Gastrocnemius medialis (tissue), 4 donors: ENCODE measurements around the gene TMEM30A. TPM values are rescaled to one million over a fixed set of nuclear protein-coding genes. Genes with fewer than 3 reads are reported as not detected.

Experiments
- ATAC-seq, 2 donors: fragments of 150-250 bp; one replicate each; pipeline ENCODE4 v1.9.1; 2016
- DNase-seq, 2 donors: peaks; one replicate each; pipeline ENCODE4 v3.0.0-alpha.2; 2019
- H3K27ac ChIP-seq, 4 donors: fragments of 200-600 bp; sonication (generic); 1 replicate in 1 of 4; 2 replicates in 3 of 4; pipeline ENCODE4 v1.5.1; 2016 to 2018; ENCODE audit warnings: mild to moderate bottlenecking in 2 of 4, moderate library complexity in 1 of 4
- H3K27me3 ChIP-seq, 3 donors: fragments of 200-600 bp; sonication (generic) in 2 of 3; 1 replicate in 1 of 3; 2 replicates in 2 of 3; pipeline versions ENCODE4 v1.5.1 to v1.6.0; 2016 to 2019; ENCODE audit warnings: mild to moderate bottlenecking in 1 of 3, moderate library complexity in 1 of 3
- H3K36me3 ChIP-seq, 2 donors: fragments of 200-600 bp; sonication (generic) in 1 of 2; one replicate each; pipeline ENCODE4 v1.5.1; 2017 to 2018
- H3K4me1 ChIP-seq, 2 donors: fragments of 200-600 bp; sonication (generic) in 1 of 2; one replicate each; pipeline ENCODE4 v1.5.1; 2016 to 2017; ENCODE audit warnings: mild to moderate bottlenecking in 2 of 2
- H3K4me3 ChIP-seq, 4 donors: fragments of 200-600 bp; sonication (generic) in 3 of 4; 1 replicate in 1 of 4; 2 replicates in 3 of 4; pipeline ENCODE4 v1.5.1; 2016 to 2019; ENCODE audit warnings: mild to moderate bottlenecking in 2 of 4
- H3K9me3 ChIP-seq, 3 donors: fragments of 200-600 bp; sonication (generic) in 2 of 3; 1 replicate in 1 of 3; 2 replicates in 2 of 3; pipeline ENCODE4 v1.5.1; 2016 to 2019
- POLR2A ChIP-seq, 2 donors: fragments of 450-650 bp; IDR thresholded peaks; one replicate each; pipeline ENCODE4 v1.6.1; 2017; ENCODE audit warnings: antibody characterized with exemption in 2 of 2, mild to moderate bottlenecking in 2 of 2, moderate library complexity in 2 of 2
- in situ Hi-C, 4 donors: fragments of 200-750 bp; cut with MboI; loops; one replicate each; pipeline versions ENCODE4 v1.15.0 to v1.8.0; 2017; ENCODE audit warnings: low sequenced_read_pairs in 4 of 4
- intact Hi-C: fragments of 100-400 bp; cut with DNase I; formaldehyde crosslinking; loops from one replicate; pipeline ENCODE4 v1.15.1; 2023; ENCODE audit warnings: low total_unique reads
- total RNA-seq, 4 donors: library from RNA; depleted of rRNA; stranded (reverse); fragments of >200 nt; gene quantifications; one replicate each; pipeline versions ENCODE4 v1.1.0 to v1.2.3, GENCODE V29; 2016
- TF ChIP-seq, protein P1 (sequence below), 5 experiments: fragments of 450-650 bp in 3 of 5; fragments of 200-600 bp in 2 of 5; sonication (generic) in 2 of 5; IDR thresholded peaks in 4 of 5; conservative IDR thresholded peaks in 1 of 5; 1 replicate in 4 of 5; 2 replicates in 1 of 5; pipeline ENCODE4 v1.5.1; 2016 to 2019; ENCODE audit warnings: antibody characterized with exemption in 5 of 5, mild to moderate bottlenecking in 3 of 5, moderate library complexity in 3 of 5

The TMEM30A gene
- total RNA-seq, 4 donors from 2014 or later, result 23.8 to 44.4 (median 31.9) TPM

DNA sequence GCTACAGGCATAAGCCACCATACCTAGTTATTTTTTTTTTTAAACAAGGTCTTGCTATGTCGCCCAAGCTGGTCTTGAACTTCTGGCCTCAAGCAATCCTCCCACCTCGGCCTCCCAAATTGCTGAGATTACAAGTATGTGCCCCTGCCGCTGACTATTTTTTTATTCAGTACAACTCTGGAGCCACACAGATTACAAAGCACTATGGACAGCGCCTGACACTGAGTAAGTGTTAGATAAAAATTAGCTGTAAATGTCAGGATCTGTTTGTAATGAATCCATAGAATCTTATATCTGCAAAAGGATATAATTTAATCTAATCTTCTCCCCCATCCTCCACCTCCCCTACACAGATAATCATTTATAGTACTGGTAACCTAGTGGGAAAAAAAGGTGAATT, 63.5 kb downstream of the TMEM30A start:
- Histone ChIP-seq H3K9me3 (no peaks in the 10 kb centered on the region), H3K4me1 (peaks cover 4 to 10% of the 10 kb centered on the region in 2 donors), H3K36me3 (no peaks in the 10 kb centered on the region), H3K27me3 (no peaks in the 10 kb centered on the region), H3K4me3 (no peak overlapping the region), H3K27ac (no peak overlapping the region)
- ATAC-seq (no peak), DNase-seq (no peak)
- TF ChIP-seq, protein P1, sequence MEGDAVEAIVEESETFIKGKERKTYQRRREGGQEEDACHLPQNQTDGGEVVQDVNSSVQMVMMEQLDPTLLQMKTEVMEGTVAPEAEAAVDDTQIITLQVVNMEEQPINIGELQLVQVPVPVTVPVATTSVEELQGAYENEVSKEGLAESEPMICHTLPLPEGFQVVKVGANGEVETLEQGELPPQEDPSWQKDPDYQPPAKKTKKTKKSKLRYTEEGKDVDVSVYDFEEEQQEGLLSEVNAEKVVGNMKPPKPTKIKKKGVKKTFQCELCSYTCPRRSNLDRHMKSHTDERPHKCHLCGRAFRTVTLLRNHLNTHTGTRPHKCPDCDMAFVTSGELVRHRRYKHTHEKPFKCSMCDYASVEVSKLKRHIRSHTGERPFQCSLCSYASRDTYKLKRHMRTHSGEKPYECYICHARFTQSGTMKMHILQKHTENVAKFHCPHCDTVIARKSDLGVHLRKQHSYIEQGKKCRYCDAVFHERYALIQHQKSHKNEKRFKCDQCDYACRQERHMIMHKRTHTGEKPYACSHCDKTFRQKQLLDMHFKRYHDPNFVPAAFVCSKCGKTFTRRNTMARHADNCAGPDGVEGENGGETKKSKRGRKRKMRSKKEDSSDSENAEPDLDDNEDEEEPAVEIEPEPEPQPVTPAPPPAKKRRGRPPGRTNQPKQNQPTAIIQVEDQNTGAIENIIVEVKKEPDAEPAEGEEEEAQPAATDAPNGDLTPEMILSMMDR (IDR thresholded peaks at IDR 0.05 in 4 of 5, conservative IDR thresholded peaks at IDR 0.05 in 1 of 5), result no peak
- TF ChIP-seq POLR2A (IDR thresholded peaks at IDR 0.05), result no peak
- in situ Hi-C loops, result loop anchor here (10.0 to 25.0 kb wide), 7 partner anchors 809 to 1559 kb away; partner anchors contain the start of gene SLC17A5 (in 1 of the 4)
- intact Hi-C loops, result no loop called here

DNA sequence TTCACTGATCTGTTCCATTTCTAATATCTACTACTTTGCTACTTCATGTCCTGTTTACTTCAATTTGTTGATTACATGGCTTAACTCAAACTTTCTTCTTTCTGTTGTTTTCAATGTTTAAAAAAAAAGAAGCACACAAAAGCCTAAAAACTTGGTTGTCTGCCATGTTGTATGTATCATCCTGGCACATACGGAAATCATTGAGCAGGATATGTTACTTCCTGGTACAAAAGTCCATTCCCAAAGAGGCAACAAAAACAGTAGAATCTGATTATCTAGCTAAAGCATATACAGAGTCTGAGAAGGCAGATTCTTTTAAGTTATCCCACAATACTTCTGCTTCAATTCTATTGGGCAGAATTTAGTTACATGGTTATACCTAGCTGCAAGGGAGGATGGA, 64.2 kb downstream of the TMEM30A start:
- H3K27me3 ChIP-seq, result no peaks in the 10 kb centered on the region
- no peak for TF ChIP-seq POLR2A (IDR thresholded peaks at IDR 0.05)
- TF ChIP-seq, protein P1 (IDR thresholded peaks at IDR 0.05 in 4 of 5, conservative IDR thresholded peaks at IDR 0.05 in 1 of 5), result no peak
- intact Hi-C loops, result no loop called here
- in situ Hi-C loops, result loop anchor here (10.0 to 25.0 kb wide), 7 partner anchors 808 to 1558 kb away; partner anchors contain the start of gene SLC17A5 (in 1 of the 4)
- peaks cover 4 to 10% of the 10 kb centered on the region in 2 donors for H3K4me1 ChIP-seq
- no peaks in the 10 kb centered on the region for H3K9me3 ChIP-seq
- ATAC-seq (no peak), DNase-seq (no peak)
- H3K27ac ChIP-seq, result no peak overlapping the region
- no peak overlapping the region for H3K4me3 ChIP-seq
- H3K36me3 ChIP-seq, result no peaks in the 10 kb centered on the region

DNA sequence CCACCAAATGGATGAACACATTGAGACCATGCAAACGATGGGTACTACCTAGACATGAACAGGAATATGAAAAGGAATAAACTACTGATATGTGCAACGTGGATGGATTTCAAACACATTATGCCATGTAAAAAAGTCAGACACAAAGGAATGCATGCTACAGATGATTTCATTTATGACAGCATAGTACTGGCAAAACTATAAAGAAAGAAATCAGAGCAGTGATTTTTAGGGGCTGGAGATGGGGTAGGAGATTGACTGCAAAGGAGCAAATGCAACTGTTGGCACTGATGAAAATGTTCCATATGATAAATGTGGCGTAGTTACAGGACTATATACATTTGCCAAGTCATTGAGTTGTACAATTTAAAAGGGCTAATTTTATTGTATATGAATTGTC, 65.3 kb downstream of the TMEM30A start:
- no peak overlapping the region for H3K27ac ChIP-seq
- H3K36me3 ChIP-seq, result no peaks in the 10 kb centered on the region
- ATAC-seq, result no peak
- no peak for DNase-seq
- no peaks in the 10 kb centered on the region for H3K27me3 ChIP-seq
- H3K4me1 ChIP-seq, result peaks cover 4 to 10% of the 10 kb centered on the region in 2 donors
- intact Hi-C loops, result no loop called here
- no peak overlapping the region for H3K4me3 ChIP-seq
- no peaks in the 10 kb centered on the region for H3K9me3 ChIP-seq
- in situ Hi-C loops, result loop anchor here (10.0 to 25.0 kb wide), 7 partner anchors 807 to 1557 kb away; partner anchors contain the start of gene SLC17A5 (in 1 of the 4)
- no peak for TF ChIP-seq POLR2A (IDR thresholded peaks at IDR 0.05)
- TF ChIP-seq, protein P1 (IDR thresholded peaks at IDR 0.05 in 4 of 5, conservative IDR thresholded peaks at IDR 0.05 in 1 of 5), result no peak

DNA sequence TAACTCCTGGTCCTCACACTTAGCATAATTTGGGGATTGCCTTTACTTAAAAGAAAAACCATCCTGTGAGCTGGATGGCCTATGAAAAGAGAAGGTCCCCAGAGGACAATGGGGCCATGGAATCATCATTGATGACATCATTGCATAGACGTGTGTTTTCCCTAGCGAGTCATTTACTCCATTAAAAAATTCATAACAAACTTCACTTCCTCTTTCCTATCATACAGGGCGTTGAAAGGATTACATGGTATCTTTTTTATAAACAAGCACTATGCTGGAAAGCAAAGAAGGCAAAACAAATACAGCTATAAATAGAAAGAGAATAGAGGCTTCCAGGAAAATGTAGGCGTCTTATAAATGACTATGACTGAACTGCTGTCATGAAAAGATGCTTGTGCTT, 67.4 kb downstream of the TMEM30A start:
- Histone ChIP-seq H3K27ac (no peak overlapping the region), H3K4me1 (peaks cover 4 to 10% of the 10 kb centered on the region in 2 donors), H3K27me3 (no peaks in the 10 kb centered on the region), H3K36me3 (no peaks in the 10 kb centered on the region), H3K9me3 (no peaks in the 10 kb centered on the region), H3K4me3 (no peak overlapping the region)
- in situ Hi-C loops (loop anchor here (10.0 to 25.0 kb wide), 7 partner anchors 805 to 1555 kb away; partner anchors contain the start of gene SLC17A5 (in 1 of the 4)), intact Hi-C loops (no loop called here)
- no peak for TF ChIP-seq POLR2A (IDR thresholded peaks at IDR 0.05)
- TF ChIP-seq, protein P1 (IDR thresholded peaks at IDR 0.05 in 4 of 5, conservative IDR thresholded peaks at IDR 0.05 in 1 of 5), result no peak
- ATAC-seq (peak in 1 of 2 donors; percentile 45), DNase-seq (no peak)
